ENCODE measurements around the gene JAK3.

DNA sequence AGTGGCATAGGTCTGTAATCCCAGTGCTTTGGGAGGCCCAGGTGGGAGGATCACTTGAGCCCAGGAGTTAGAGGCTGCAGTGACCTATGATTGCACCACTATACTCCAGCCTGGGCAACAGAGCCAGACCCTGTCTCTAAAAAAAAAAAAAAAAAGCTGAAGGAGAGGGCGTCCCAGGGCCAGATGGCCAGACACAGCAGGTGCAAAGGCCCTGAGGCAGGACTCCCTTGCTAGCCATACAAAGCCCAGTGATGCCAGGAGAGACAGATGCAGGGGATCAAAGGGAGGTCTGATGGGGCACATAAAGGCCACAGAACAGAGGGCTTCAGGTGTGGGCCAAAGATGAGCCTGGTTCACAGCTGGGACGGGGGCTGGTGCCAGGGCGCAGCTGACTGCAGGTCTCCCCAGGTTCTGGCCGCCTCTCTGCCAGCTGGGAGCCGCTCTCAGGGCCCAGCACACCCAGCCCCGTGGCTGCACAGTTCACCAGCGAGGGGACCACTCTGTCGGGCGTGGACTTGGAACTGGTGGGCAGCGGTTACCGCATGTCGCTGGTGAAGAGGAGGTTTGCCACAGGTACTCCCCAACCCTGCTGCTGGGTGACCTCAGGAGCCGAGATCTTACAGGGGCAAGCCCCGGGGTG lies 60.4 kb downstream of the JAK3 start:
- TF ChIP-seq SIN3A (IDR thresholded peaks at IDR 0.05; ENCODE audit: borderline replicate concordance, insufficient read depth, low read depth, low read length) (no peak), CTCF (IDR thresholded peaks at IDR 0.05) (no peak), TCF7L2 (IDR thresholded peaks at IDR 0.05; ENCODE audit: low read depth, low read length) (no peak)

Measured in Panc1 (cell line).